HL-60 (cell line): ENCODE measurements around the gene NKD1.

Source experiments
- GABPA ChIP-seq: IDR thresholded peaks from 2 replicates; pipeline ENCODE4 v1.6.1; 2012; ENCODE audit warnings: low read depth
- POLR2AphosphoS5 ChIP-seq: IDR thresholded peaks from 2 replicates; pipeline ENCODE4 v1.6.1; 2012; ENCODE audit warnings: low read depth
- TF ChIP-seq, protein P1 (sequence below): IDR thresholded peaks from one replicate; pipeline ENCODE4 v1.5.1; 2011; ENCODE audit warnings: low read length, control low read depth, inconsistent platforms; ENCODE audit not compliant: insufficient read depth
- TF ChIP-seq, protein P2 (sequence below): IDR thresholded peaks from 2 replicates; pipeline ENCODE4 v1.6.1; 2012; ENCODE audit warnings: low read depth; ENCODE audit not compliant: insufficient replicate concordance

DNA sequence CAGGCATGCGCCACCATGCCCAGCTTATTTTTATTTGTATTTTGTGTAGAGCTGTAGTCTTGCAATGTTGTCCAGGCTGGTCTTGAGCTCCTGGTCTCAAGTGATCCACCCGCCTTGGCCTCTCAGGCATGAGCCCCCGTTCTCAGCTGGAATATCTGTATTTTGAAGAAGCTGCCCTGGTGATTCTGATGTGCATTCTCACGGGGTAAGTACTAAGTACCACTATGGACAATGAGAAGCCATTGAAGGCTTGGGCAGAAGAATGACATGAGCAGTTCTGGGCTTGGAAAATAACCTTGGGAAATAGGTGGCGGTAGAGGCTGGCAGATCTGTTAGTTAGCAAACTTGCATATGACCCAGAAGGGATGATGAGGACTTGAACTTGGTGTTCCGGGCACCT lies 15.6 kb upstream of the NKD1 start:
- TF ChIP-seq, protein P1, sequence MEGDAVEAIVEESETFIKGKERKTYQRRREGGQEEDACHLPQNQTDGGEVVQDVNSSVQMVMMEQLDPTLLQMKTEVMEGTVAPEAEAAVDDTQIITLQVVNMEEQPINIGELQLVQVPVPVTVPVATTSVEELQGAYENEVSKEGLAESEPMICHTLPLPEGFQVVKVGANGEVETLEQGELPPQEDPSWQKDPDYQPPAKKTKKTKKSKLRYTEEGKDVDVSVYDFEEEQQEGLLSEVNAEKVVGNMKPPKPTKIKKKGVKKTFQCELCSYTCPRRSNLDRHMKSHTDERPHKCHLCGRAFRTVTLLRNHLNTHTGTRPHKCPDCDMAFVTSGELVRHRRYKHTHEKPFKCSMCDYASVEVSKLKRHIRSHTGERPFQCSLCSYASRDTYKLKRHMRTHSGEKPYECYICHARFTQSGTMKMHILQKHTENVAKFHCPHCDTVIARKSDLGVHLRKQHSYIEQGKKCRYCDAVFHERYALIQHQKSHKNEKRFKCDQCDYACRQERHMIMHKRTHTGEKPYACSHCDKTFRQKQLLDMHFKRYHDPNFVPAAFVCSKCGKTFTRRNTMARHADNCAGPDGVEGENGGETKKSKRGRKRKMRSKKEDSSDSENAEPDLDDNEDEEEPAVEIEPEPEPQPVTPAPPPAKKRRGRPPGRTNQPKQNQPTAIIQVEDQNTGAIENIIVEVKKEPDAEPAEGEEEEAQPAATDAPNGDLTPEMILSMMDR, result no peak
- TF ChIP-seq GABPA (no peak), POLR2AphosphoS5 (no peak)
- TF ChIP-seq, protein P2, sequence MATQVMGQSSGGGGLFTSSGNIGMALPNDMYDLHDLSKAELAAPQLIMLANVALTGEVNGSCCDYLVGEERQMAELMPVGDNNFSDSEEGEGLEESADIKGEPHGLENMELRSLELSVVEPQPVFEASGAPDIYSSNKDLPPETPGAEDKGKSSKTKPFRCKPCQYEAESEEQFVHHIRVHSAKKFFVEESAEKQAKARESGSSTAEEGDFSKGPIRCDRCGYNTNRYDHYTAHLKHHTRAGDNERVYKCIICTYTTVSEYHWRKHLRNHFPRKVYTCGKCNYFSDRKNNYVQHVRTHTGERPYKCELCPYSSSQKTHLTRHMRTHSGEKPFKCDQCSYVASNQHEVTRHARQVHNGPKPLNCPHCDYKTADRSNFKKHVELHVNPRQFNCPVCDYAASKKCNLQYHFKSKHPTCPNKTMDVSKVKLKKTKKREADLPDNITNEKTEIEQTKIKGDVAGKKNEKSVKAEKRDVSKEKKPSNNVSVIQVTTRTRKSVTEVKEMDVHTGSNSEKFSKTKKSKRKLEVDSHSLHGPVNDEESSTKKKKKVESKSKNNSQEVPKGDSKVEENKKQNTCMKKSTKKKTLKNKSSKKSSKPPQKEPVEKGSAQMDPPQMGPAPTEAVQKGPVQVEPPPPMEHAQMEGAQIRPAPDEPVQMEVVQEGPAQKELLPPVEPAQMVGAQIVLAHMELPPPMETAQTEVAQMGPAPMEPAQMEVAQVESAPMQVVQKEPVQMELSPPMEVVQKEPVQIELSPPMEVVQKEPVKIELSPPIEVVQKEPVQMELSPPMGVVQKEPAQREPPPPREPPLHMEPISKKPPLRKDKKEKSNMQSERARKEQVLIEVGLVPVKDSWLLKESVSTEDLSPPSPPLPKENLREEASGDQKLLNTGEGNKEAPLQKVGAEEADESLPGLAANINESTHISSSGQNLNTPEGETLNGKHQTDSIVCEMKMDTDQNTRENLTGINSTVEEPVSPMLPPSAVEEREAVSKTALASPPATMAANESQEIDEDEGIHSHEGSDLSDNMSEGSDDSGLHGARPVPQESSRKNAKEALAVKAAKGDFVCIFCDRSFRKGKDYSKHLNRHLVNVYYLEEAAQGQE, result no peak
